Trophoblast cell (in vitro differentiated cells and primary cell): ENCODE measurements around the gene CAV2.

Experiments
- DNase-seq, 2 donors: peaks; one replicate each; pipeline ENCODE4 v3.0.0-alpha.2; 2016
- H2AFZ ChIP-seq: 2 replicates; pipeline ENCODE4 v1.6.1; 2013; ENCODE audit warnings: low read length, moderate library complexity, mild to moderate bottlenecking; ENCODE audit not compliant: insufficient read depth, poor library complexity
- H2AK5ac ChIP-seq: 2 replicates; pipeline ENCODE4 v1.6.1; 2013; ENCODE audit warnings: mild to moderate bottlenecking, low read length
- H2BK120ac ChIP-seq: 2 replicates; pipeline ENCODE4 v1.6.1; 2013; ENCODE audit warnings: low read length, mild to moderate bottlenecking, moderate library complexity; ENCODE audit not compliant: insufficient read depth, poor library complexity
- H2BK12ac ChIP-seq: 2 replicates; pipeline ENCODE4 v1.6.1; 2013; ENCODE audit warnings: mild to moderate bottlenecking, low read length, moderate library complexity
- H2BK5ac ChIP-seq: 2 replicates; pipeline ENCODE4 v1.6.1; 2013; ENCODE audit warnings: low read length, low read depth, moderate library complexity, mild to moderate bottlenecking; ENCODE audit not compliant: poor library complexity
- H3K14ac ChIP-seq: 2 replicates; pipeline ENCODE4 v1.6.1; 2013; ENCODE audit warnings: mild to moderate bottlenecking, low read length
- H3K18ac ChIP-seq: 2 replicates; pipeline ENCODE4 v1.6.1; 2013; ENCODE audit warnings: mild to moderate bottlenecking, low read length
- H3K23ac ChIP-seq: 2 replicates; pipeline ENCODE4 v1.6.1; 2013; ENCODE audit warnings: low read length
- H3K27ac ChIP-seq: 2 replicates; pipeline ENCODE4 v1.5.1; 2013; ENCODE audit warnings: low read depth, mild to moderate bottlenecking, inconsistent platforms, low read length, moderate library complexity
- H3K27me3 ChIP-seq: 2 replicates; pipeline ENCODE4 v1.6.1; 2013; ENCODE audit warnings: inconsistent platforms, mild to moderate bottlenecking, low read length, moderate library complexity; ENCODE audit not compliant: insufficient read depth
- H3K36me3 ChIP-seq, 2 experiments: 1 replicate in 1 of 2; 2 replicates in 1 of 2; pipeline ENCODE4 v1.6.1; 2013; ENCODE audit warnings: low read length in 2 of 2, mild to moderate bottlenecking in 2 of 2, moderate library complexity in 1 of 2; ENCODE audit not compliant: insufficient read depth in 2 of 2, control insufficient read depth in 1 of 2
- H3K4ac ChIP-seq: 2 replicates; pipeline ENCODE4 v1.6.1; 2013; ENCODE audit warnings: low read depth, mild to moderate bottlenecking, low read length, moderate library complexity
- H3K4me1 ChIP-seq, 2 experiments: 1 replicate in 1 of 2; 2 replicates in 1 of 2; pipeline ENCODE4 v1.6.1; 2013; ENCODE audit warnings: low read length in 2 of 2, mild to moderate bottlenecking in 2 of 2, moderate library complexity in 1 of 2; ENCODE audit not compliant: insufficient read depth in 2 of 2, control insufficient read depth in 1 of 2
- H3K4me2 ChIP-seq: 2 replicates; pipeline ENCODE4 v1.6.1; 2013; ENCODE audit warnings: inconsistent platforms, mild to moderate bottlenecking, low read length, moderate library complexity
- H3K4me3 ChIP-seq: 2 replicates; pipeline ENCODE4 v1.5.1; 2013; ENCODE audit warnings: mild to moderate bottlenecking, low read depth, low read length, inconsistent platforms
- H3K79me1 ChIP-seq: one replicate; pipeline ENCODE4 v1.6.1; 2013; ENCODE audit warnings: low read length
- H3K79me2 ChIP-seq: 2 replicates; pipeline ENCODE4 v1.6.1; 2013; ENCODE audit warnings: low read length, mild to moderate bottlenecking; ENCODE audit not compliant: control insufficient read depth, insufficient read depth, poor library complexity
- H3K9ac ChIP-seq: 2 replicates; pipeline ENCODE4 v1.6.1; 2013; ENCODE audit warnings: mild to moderate bottlenecking, low read length
- H3K9me3 ChIP-seq: 2 replicates; pipeline ENCODE4 v1.6.1; 2013; ENCODE audit warnings: low read depth, mild to moderate bottlenecking, control low read depth, inconsistent platforms, low read length; ENCODE audit not compliant: insufficient read depth
- H4K12ac ChIP-seq: 2 replicates; pipeline ENCODE4 v1.6.1; 2013; ENCODE audit warnings: low read depth, mild to moderate bottlenecking, low read length, moderate library complexity
- H4K8ac ChIP-seq: 2 replicates; pipeline ENCODE4 v1.6.1; 2013; ENCODE audit warnings: low read depth, mild to moderate bottlenecking, low read length, moderate library complexity
- H4K91ac ChIP-seq: one replicate; pipeline ENCODE4 v1.6.1; 2013; ENCODE audit warnings: low read depth, mild to moderate bottlenecking, low read length, moderate library complexity
- WGBS: extraction: QIAGEN DNeasy Blood & Tissue Kit; methylation state at CpG from one replicate; pipeline ENCODE4 v1.1.7; 2013; ENCODE audit warnings: missing lambda C conversion rate; ENCODE audit not compliant: insufficient read length, insufficient coverage; ENCODE audit errors: extremely low coverage; 5-methylcytosine and 5-hydroxymethylcytosine counted together

The CAV2 gene

DNA sequence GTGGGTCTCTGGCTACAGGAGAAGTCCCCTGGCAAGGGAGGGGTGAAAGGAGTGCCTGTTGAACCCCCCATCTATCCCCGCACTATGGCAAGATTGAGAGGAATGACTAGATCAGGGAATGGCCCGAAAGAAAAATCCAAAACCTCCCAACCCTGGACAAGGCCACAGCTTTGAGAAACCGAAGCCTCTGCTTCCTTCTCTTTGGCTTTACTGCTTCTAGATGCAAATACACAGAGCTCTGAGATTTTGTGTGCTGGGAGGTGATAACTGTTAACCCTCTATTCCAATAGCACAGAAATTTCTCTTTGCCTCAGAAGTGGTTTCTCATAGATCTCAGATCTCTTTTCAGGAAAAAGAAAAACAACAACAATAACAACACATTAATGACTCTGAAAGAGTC lies 40.3 kb downstream of the CAV2 start:
- Histone ChIP-seq H3K4me2 (no peak overlapping the region), H3K36me3 (no peaks in the 10 kb centered on the region), H2BK5ac (no peak overlapping the region), H4K8ac (no peak overlapping the region), H2AFZ (no peak overlapping the region), H2AK5ac (no peak overlapping the region), H3K23ac (no peak overlapping the region), H3K27ac (no peak overlapping the region), H3K27me3 (no peaks in the 10 kb centered on the region), H3K4ac (no peak overlapping the region), H4K12ac (no peak overlapping the region), H3K79me1 (no peaks in the 10 kb centered on the region), H3K9ac (no peak overlapping the region), H3K79me2 (no peaks in the 10 kb centered on the region), H2BK12ac (no peak overlapping the region), H2BK120ac (no peak overlapping the region), H4K91ac (no peak overlapping the region), H3K14ac (no peak overlapping the region), H3K9me3 (no peaks in the 10 kb centered on the region), H3K4me1 (peaks cover 0 to 5% of the 10 kb centered on the region in 2 experiments), H3K4me3 (no peak overlapping the region), H3K18ac (no peak overlapping the region)
- no CpG with 5 or more reads among the region's 3 CpGs for WGBS
- DNase-seq = no peak

- Histone ChIP-seq H3K18ac (no peak overlapping the region), H3K4ac (no peak overlapping the region), H4K12ac (no peak overlapping the region), H3K14ac (no peak overlapping the region), H2AK5ac (no peak overlapping the region), H4K91ac (no peak overlapping the region), H3K79me2 (no peaks in the 10 kb centered on the region), H3K9me3 (no peaks in the 10 kb centered on the region), H3K79me1 (peaks cover 3% of the 10 kb centered on the region), H3K27ac (no peak overlapping the region), H3K9ac (no peak overlapping the region), H2AFZ (no peak overlapping the region), H3K4me2 (no peak overlapping the region), H3K36me3 (no peaks in the 10 kb centered on the region), H3K4me1 (peaks cover 0 to 6% of the 10 kb centered on the region in 2 experiments), H3K4me3 (no peak overlapping the region), H3K23ac (no peak overlapping the region), H2BK5ac (no peak overlapping the region), H2BK12ac (no peak overlapping the region), H2BK120ac (no peak overlapping the region), H3K27me3 (no peaks in the 10 kb centered on the region), H4K8ac (no peak overlapping the region)
- no peak for DNase-seq
Measured at GRCh38 chr7:116540743-116541142, 41.2 kb downstream of the CAV2 start.

- Histone ChIP-seq H4K12ac (no peak overlapping the region), H3K79me2 (no peaks in the 10 kb centered on the region), H2BK12ac (no peak overlapping the region), H3K9ac (no peak overlapping the region), H2AFZ (no peak overlapping the region), H3K4me2 (no peak overlapping the region), H3K36me3 (no peaks in the 10 kb centered on the region), H3K23ac (no peak overlapping the region), H3K14ac (no peak overlapping the region), H3K4me3 (no peak overlapping the region), H3K79me1 (peaks cover 3% of the 10 kb centered on the region), H2AK5ac (no peak overlapping the region), H2BK120ac (no peak overlapping the region), H2BK5ac (no peak overlapping the region), H3K18ac (no peak overlapping the region), H3K27me3 (no peaks in the 10 kb centered on the region), H3K9me3 (no peaks in the 10 kb centered on the region), H3K4me1 (peaks cover 0 to 6% of the 10 kb centered on the region in 2 experiments), H4K91ac (no peak overlapping the region), H3K27ac (no peak overlapping the region), H4K8ac (no peak overlapping the region), H3K4ac (no peak overlapping the region)
- DNase-seq = no peak
- no CpG with 5 or more reads among the region's 3 CpGs for WGBS
Measured at GRCh38 chr7:116541951-116542350, 42.4 kb downstream of the CAV2 start.

- DNase-seq = no peak
- no peak overlapping the region for H3K4me3 ChIP-seq
- H2BK120ac ChIP-seq = no peak overlapping the region
- H3K4ac ChIP-seq = no peak overlapping the region
- no peak overlapping the region for H2AFZ ChIP-seq
- H3K23ac ChIP-seq = no peak overlapping the region
- no peak overlapping the region for H3K27ac ChIP-seq
- no peaks in the 10 kb centered on the region for H3K9me3 ChIP-seq
- H4K91ac ChIP-seq = no peak overlapping the region
- H4K12ac ChIP-seq = no peak overlapping the region
- H3K4me2 ChIP-seq = no peak overlapping the region
- H2BK5ac ChIP-seq = no peak overlapping the region
- peaks cover 0 to 6% of the 10 kb centered on the region in 2 experiments for H3K4me1 ChIP-seq
- no CpG with 5 or more reads among the region's 2 CpGs for WGBS
- no peak overlapping the region for H2AK5ac ChIP-seq
- no peak overlapping the region for H2BK12ac ChIP-seq
- no peak overlapping the region for H3K14ac ChIP-seq
- H3K36me3 ChIP-seq = no peaks in the 10 kb centered on the region
- H4K8ac ChIP-seq = no peak overlapping the region
- no peaks in the 10 kb centered on the region for H3K27me3 ChIP-seq
- peaks cover 3% of the 10 kb centered on the region for H3K79me1 ChIP-seq
- no peak overlapping the region for H3K9ac ChIP-seq
- H3K18ac ChIP-seq = no peak overlapping the region
- H3K79me2 ChIP-seq = no peaks in the 10 kb centered on the region
Measured at GRCh38 chr7:116542618-116543017, 43.1 kb downstream of the CAV2 start.
